SK-N-SH treated with all-trans-retinoic acid at 6 μM for 48 hours (cell line): Measurements from ENCODE around the gene OR4M1.

Experiments used
- BACH2 ChIP-seq: fragments of 250-450 bp; sonication (Bioruptor Pico); IDR thresholded peaks from 2 replicates; pipeline ENCODE4 v1.9.0; 2021; ENCODE audit warnings: mild to moderate bottlenecking, borderline replicate concordance
- CSDC2 ChIP-seq: fragments of 250-450 bp; sonication (Bioruptor Pico); IDR thresholded peaks from 2 replicates; pipeline ENCODE4 v1.5.0; 2020; ENCODE audit warnings: mild to moderate bottlenecking, moderate library complexity
- ESRRG ChIP-seq: fragments of 250-450 bp; sonication (Bioruptor Pico); IDR thresholded peaks from 2 replicates; pipeline ENCODE4 v1.6.1; 2021; ENCODE audit warnings: mild to moderate bottlenecking
- ISL1 ChIP-seq: fragments of 250-450 bp; sonication (Bioruptor Pico); IDR thresholded peaks from 2 replicates; pipeline ENCODE4 v2.1.2; 2022; ENCODE audit warnings: mild to moderate bottlenecking, moderate library complexity
- OSR1 ChIP-seq: fragments of 250-450 bp; sonication (Bioruptor Pico); IDR thresholded peaks from 2 replicates; pipeline ENCODE4 v1.8.0; 2022; ENCODE audit warnings: moderate library complexity, mild to moderate bottlenecking, inconsistent platforms
- PATZ1 ChIP-seq: fragments of 250-450 bp; sonication (Bioruptor Pico); IDR thresholded peaks from 2 replicates; pipeline ENCODE4 v1.8.0; 2020; ENCODE audit warnings: mild to moderate bottlenecking, moderate library complexity, borderline replicate concordance
- POU6F1 ChIP-seq: fragments of 250-450 bp; sonication (Bioruptor Pico); IDR thresholded peaks from 2 replicates; pipeline ENCODE4 v1.8.0; 2021; ENCODE audit warnings: low read depth, mild to moderate bottlenecking, moderate library complexity, borderline replicate concordance
- RARB ChIP-seq: fragments of 250-450 bp; sonication (Bioruptor Pico); IDR thresholded peaks from 2 replicates; pipeline ENCODE4 v1.8.0; 2021; ENCODE audit warnings: mild to moderate bottlenecking, moderate library complexity
- SNAI2 ChIP-seq: fragments of 250-450 bp; sonication (Bioruptor Pico); IDR thresholded peaks from 2 replicates; pipeline ENCODE4 v1.5.0; 2020; ENCODE audit warnings: mild to moderate bottlenecking, moderate library complexity
- TCF4 ChIP-seq: fragments of 250-450 bp; sonication (Bioruptor Pico); IDR thresholded peaks from 2 replicates; pipeline ENCODE4 v1.8.0; 2021; ENCODE audit warnings: mild to moderate bottlenecking, moderate library complexity, borderline replicate concordance
- TOX ChIP-seq: fragments of 250-450 bp; sonication (Bioruptor Pico); IDR thresholded peaks from 2 replicates; pipeline ENCODE4 v1.8.0; 2021; ENCODE audit warnings: mild to moderate bottlenecking, moderate library complexity, borderline replicate concordance
- ZFP3 ChIP-seq: fragments of 250-450 bp; sonication (Bioruptor Pico); IDR thresholded peaks from 2 replicates; pipeline ENCODE4 v1.5.0; 2020; ENCODE audit warnings: mild to moderate bottlenecking, moderate library complexity
- ZNF565 ChIP-seq: fragments of 450-650 bp; formaldehyde crosslinking; conservative IDR thresholded peaks from 2 replicates; pipeline ENCODE4 v1.5.0; 2020; ENCODE audit warnings: low read depth, mild to moderate bottlenecking, moderate library complexity
- ZNF70 ChIP-seq: fragments of 450-650 bp; formaldehyde crosslinking; IDR thresholded peaks from 2 replicates; pipeline ENCODE4 v1.5.0; 2020; ENCODE audit warnings: mild to moderate bottlenecking, moderate library complexity

GRCh38 chr14:19800282-19801117, 27.2 kb downstream of the OR4M1 start:
- no peak for TF ChIP-seq PATZ1 (CRISPR knock-in tag)
- TF ChIP-seq POU6F1 (CRISPR knock-in tag) = no peak
- TF ChIP-seq RARB (CRISPR knock-in tag) = no peak
- no peak for TF ChIP-seq BACH2
- no peak for TF ChIP-seq ZNF565 (CRISPR knock-in tag)
- TF ChIP-seq OSR1 (CRISPR knock-in tag) = no peak
- TF ChIP-seq ISL1 (CRISPR knock-in tag) = no peak
- TF ChIP-seq ZFP3 (CRISPR knock-in tag) = no peak
- no peak for TF ChIP-seq TOX (CRISPR knock-in tag)
- TF ChIP-seq ESRRG = no peak
- no peak for TF ChIP-seq SNAI2 (CRISPR knock-in tag)
- no peak for TF ChIP-seq ZNF70 (CRISPR knock-in tag)
- TF ChIP-seq CSDC2 (CRISPR knock-in tag) = no peak
- no peak for TF ChIP-seq TCF4
